ENCODE measurements around the gene MAP6D1. TPM values are rescaled to one million over a fixed set of nuclear protein-coding genes. Genes with fewer than 3 reads are reported as not detected.

MAP6D1 gene
- total RNA-seq, 1 experiment from 2014 or later, result 7.1 TPM

- no peak overlapping the region for H4K5ac ChIP-seq (ENCODE audit: insufficient read length, low read depth, low read length)
- H3K9me3 ChIP-seq (ENCODE audit: control insufficient read depth, low read depth, low read length), result no peaks in the 10 kb centered on the region
- WGBS (ENCODE audit: extremely low coverage, insufficient read length, low lambda C conversion rate), result no CpG with 5 or more reads among the region's 6 CpGs
- H3K27me3 ChIP-seq (ENCODE audit: insufficient read depth, low read length), result no peaks in the 10 kb centered on the region
- no peaks in the 10 kb centered on the region for H3K4me1 Mint-ChIP-seq
- no peaks in the 10 kb centered on the region for H3K9me3 Mint-ChIP-seq
- no peak overlapping the region for H2BK5ac ChIP-seq (ENCODE audit: insufficient read length, low read length)
- no peak overlapping the region for H3K18ac ChIP-seq (ENCODE audit: insufficient read length, low read depth, low read length)
- H3K27ac Mint-ChIP-seq, result no peak overlapping the region
- H2AFZ ChIP-seq (ENCODE audit: low read length), result no peak overlapping the region
- no peak overlapping the region for H2BK15ac ChIP-seq (ENCODE audit: low read depth, low read length)
- H3K23me2 ChIP-seq (ENCODE audit: insufficient read length, low read depth, low read length, poor library complexity, severe bottlenecking), result no peaks in the 10 kb centered on the region
- no peaks in the 10 kb centered on the region for H3K4me1 ChIP-seq (ENCODE audit: insufficient read depth, low read length)
- H3K4ac ChIP-seq (ENCODE audit: low read depth, low read length), result no peak overlapping the region
- H4K8ac ChIP-seq (replicated peaks; ENCODE audit: insufficient read length, low read depth, low read length), result no peak overlapping the region
- no peak overlapping the region for H3T11ph ChIP-seq (ENCODE audit: low read length)
- H3K14ac ChIP-seq (ENCODE audit: insufficient read depth, low read length), result no peak overlapping the region
- TF ChIP-seq, protein P1, sequence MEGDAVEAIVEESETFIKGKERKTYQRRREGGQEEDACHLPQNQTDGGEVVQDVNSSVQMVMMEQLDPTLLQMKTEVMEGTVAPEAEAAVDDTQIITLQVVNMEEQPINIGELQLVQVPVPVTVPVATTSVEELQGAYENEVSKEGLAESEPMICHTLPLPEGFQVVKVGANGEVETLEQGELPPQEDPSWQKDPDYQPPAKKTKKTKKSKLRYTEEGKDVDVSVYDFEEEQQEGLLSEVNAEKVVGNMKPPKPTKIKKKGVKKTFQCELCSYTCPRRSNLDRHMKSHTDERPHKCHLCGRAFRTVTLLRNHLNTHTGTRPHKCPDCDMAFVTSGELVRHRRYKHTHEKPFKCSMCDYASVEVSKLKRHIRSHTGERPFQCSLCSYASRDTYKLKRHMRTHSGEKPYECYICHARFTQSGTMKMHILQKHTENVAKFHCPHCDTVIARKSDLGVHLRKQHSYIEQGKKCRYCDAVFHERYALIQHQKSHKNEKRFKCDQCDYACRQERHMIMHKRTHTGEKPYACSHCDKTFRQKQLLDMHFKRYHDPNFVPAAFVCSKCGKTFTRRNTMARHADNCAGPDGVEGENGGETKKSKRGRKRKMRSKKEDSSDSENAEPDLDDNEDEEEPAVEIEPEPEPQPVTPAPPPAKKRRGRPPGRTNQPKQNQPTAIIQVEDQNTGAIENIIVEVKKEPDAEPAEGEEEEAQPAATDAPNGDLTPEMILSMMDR (conservative IDR thresholded peaks at IDR 0.05), result no peak
- no peak overlapping the region for H3K4me2 ChIP-seq (ENCODE audit: insufficient read depth, insufficient read length, low read length)
- no peaks in the 10 kb centered on the region for H3K79me1 ChIP-seq (ENCODE audit: insufficient read depth, low read depth, low read length, poor library complexity, severe bottlenecking)
- H2BK20ac ChIP-seq (ENCODE audit: low read depth, low read length, poor library complexity, severe bottlenecking), result no peak overlapping the region
- H4K20me1 ChIP-seq (ENCODE audit: control insufficient read depth, insufficient read depth, insufficient read length), result no peaks in the 10 kb centered on the region
- DNase-seq, result no peak
- no peak overlapping the region for H3K9ac ChIP-seq (ENCODE audit: extremely low read depth, insufficient read length, low read length)
- no peaks in the 10 kb centered on the region; the same call in 1 of the 2 replicates for H3K27me3 Mint-ChIP-seq (ENCODE audit: low read depth)
- H2AK5ac ChIP-seq (ENCODE audit: insufficient read length, low read length), result no peak overlapping the region
- H2BK120ac ChIP-seq (ENCODE audit: low read depth, low read length, poor library complexity, severe bottlenecking), result no peak overlapping the region
- peaks cover 27 to 78% (median 76%) of the 10 kb centered on the region in 3 experiments; a peak in 6 of 7 replicates for H3K36me3 Mint-ChIP-seq (ENCODE audit: insufficient read depth in 1 of 3, low read depth in 3 of 3)
- no peak overlapping the region for H3K56ac ChIP-seq (ENCODE audit: insufficient read length, low read depth, low read length)
- no peak overlapping the region for H2BK12ac ChIP-seq (ENCODE audit: insufficient read length, low read depth, low read length)
- no peak overlapping the region for H3K27ac ChIP-seq (ENCODE audit: insufficient read length, low read depth, low read length)
- no peaks in the 10 kb centered on the region for H3K79me2 ChIP-seq (ENCODE audit: insufficient read depth, low read length)
- no peak overlapping the region for H4K91ac ChIP-seq (ENCODE audit: insufficient read length, low read depth, low read length)
- no peak overlapping the region for H3K4me3 Mint-ChIP-seq
- no peak overlapping the region for H3K23ac ChIP-seq (ENCODE audit: insufficient read length, low read depth, low read length)
Observed at GRCh38 chr3:183796372-183796771, 29.0 kb downstream of the MAP6D1 start.

All from H9 (cell line).